Adrenal gland (tissue), 5 donors: ENCODE measurements around the gene PNPLA1.

Experiments used
- POLR2A ChIP-seq, 2 donors: fragments of 450-650 bp; IDR thresholded peaks; one replicate each; pipeline ENCODE4 v1.6.1; 2017; ENCODE audit warnings: antibody characterized with exemption in 2 of 2, mild to moderate bottlenecking in 2 of 2, moderate library complexity in 1 of 2
- TF ChIP-seq, protein P1 (sequence below), 6 experiments: fragments of 450-650 bp in 4 of 6; fragments of 200-600 bp in 2 of 6; sonication (generic) in 1 of 6; IDR thresholded peaks; 1 replicate in 5 of 6; 2 replicates in 1 of 6; pipeline versions ENCODE4 v1.5.1 to v1.8.0; 2016 to 2021; ENCODE audit warnings: antibody characterized with exemption in 6 of 6, mild to moderate bottlenecking in 2 of 6, moderate library complexity in 1 of 6
- donor health status: DM: no; HTN: no; CAD: no.

GRCh38 chr6:36315921-36316320, 46.1 kb downstream of the PNPLA1 start:
- TF ChIP-seq, protein P1, sequence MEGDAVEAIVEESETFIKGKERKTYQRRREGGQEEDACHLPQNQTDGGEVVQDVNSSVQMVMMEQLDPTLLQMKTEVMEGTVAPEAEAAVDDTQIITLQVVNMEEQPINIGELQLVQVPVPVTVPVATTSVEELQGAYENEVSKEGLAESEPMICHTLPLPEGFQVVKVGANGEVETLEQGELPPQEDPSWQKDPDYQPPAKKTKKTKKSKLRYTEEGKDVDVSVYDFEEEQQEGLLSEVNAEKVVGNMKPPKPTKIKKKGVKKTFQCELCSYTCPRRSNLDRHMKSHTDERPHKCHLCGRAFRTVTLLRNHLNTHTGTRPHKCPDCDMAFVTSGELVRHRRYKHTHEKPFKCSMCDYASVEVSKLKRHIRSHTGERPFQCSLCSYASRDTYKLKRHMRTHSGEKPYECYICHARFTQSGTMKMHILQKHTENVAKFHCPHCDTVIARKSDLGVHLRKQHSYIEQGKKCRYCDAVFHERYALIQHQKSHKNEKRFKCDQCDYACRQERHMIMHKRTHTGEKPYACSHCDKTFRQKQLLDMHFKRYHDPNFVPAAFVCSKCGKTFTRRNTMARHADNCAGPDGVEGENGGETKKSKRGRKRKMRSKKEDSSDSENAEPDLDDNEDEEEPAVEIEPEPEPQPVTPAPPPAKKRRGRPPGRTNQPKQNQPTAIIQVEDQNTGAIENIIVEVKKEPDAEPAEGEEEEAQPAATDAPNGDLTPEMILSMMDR (IDR thresholded peaks at IDR 0.05): no peak
- no peak for TF ChIP-seq POLR2A (IDR thresholded peaks at IDR 0.05)
